Aorta (tissue), 5 donors: ENCODE data around the gene SCAP. TPM values are rescaled to one million over a fixed set of nuclear protein-coding genes. Genes with fewer than 3 reads are reported as not detected.
"Not testable (repeated sequence)": the region's sequence is repeated elsewhere in the genome, so short reads cannot be mapped to it uniquely, and the experiment has no call there.

Experiments used
- ATAC-seq: fragments of 200-7000 bp; cut with Tn5 transposase; one replicate; pipeline ENCODE4 v1.9.1; 2022; ENCODE audit warnings: moderate library complexity; ENCODE audit not compliant: low FRiP score
- DNase-seq, 2 donors: peaks; one replicate each; pipeline ENCODE4 v3.0.0-alpha.2; 2020
- H3K27ac ChIP-seq, 2 donors: one replicate each; pipeline ENCODE4 v1.5.1; 2013; ENCODE audit warnings: low read length in 2 of 2, mild to moderate bottlenecking in 2 of 2, moderate library complexity in 2 of 2, control low read depth in 1 of 2, inconsistent platforms in 1 of 2, low read depth in 1 of 2
- H3K27me3 ChIP-seq, 2 donors: one replicate each; pipeline ENCODE4 v1.6.1; 2013; ENCODE audit warnings: control low read depth in 1 of 2, low read length in 1 of 2, mild to moderate bottlenecking in 1 of 2, moderate library complexity in 1 of 2; ENCODE audit not compliant: insufficient read depth in 2 of 2, control insufficient read depth in 1 of 2
- H3K36me3 ChIP-seq, 2 donors: one replicate each; pipeline ENCODE4 v1.6.1; 2013; ENCODE audit warnings: control low read depth in 1 of 2, low read length in 1 of 2, mild to moderate bottlenecking in 1 of 2; ENCODE audit not compliant: insufficient read depth in 2 of 2, control insufficient read depth in 1 of 2
- H3K4me1 ChIP-seq, 2 donors: one replicate each; pipeline ENCODE4 v1.6.1; 2013; ENCODE audit warnings: low read length in 2 of 2, control low read depth in 1 of 2, mild to moderate bottlenecking in 1 of 2, moderate library complexity in 1 of 2; ENCODE audit not compliant: insufficient read depth in 2 of 2, control insufficient read depth in 1 of 2
- H3K4me3 ChIP-seq, 2 donors: one replicate each; pipeline ENCODE4 v1.5.1; 2013; ENCODE audit warnings: low read length in 2 of 2, control low read depth in 1 of 2, mild to moderate bottlenecking in 1 of 2
- H3K9me3 ChIP-seq: one replicate; pipeline ENCODE4 v1.6.1; 2013; ENCODE audit warnings: mild to moderate bottlenecking, low read length; ENCODE audit not compliant: control insufficient read depth
- WGBS, 2 donors: extraction: QIAGEN DNeasy Blood & Tissue Kit; methylation state at CpG; one replicate each; pipeline ENCODE4 v1.1.7; 2013; 5-methylcytosine and 5-hydroxymethylcytosine counted together
- intact Hi-C, 2 donors: fragments of 100-400 bp; cut with DNase I; formaldehyde crosslinking; loops; one replicate each; pipeline versions ENCODE4 v1.14.2 to v1.15.0; 2022
- polyA plus RNA-seq, 2 donors: library from polyadenylated mRNA; stranded (reverse); fragments of 200-250 nt; gene quantifications; one replicate each; pipeline ENCODE4 v1.2.3, GENCODE V29; 2013
- total RNA-seq, 2 donors: library from RNA; stranded (reverse); fragmentation: NEBNext Ultra II Directional; extraction: Animal tissue kit (Norgen Biotek cat#: 25700); gene quantifications; one replicate each; pipeline ENCODE4 v1.2.1, GENCODE V29; 2021
- donor health status: healthy with polysubstance abuse.
- donor health status: Bipolar disorder and iron deficiency.
- donor health status: DM: no; HTN: no; CAD: no.
- donor health status: DM: no; HTN: no; CAD: no.
- donor health status: DM: yes; HTN: yes; CAD: no.

SCAP gene
- total and polyA plus RNA-seq, 4 donors, result 13.9 to 66.1 (median 55.2) TPM

DNA sequence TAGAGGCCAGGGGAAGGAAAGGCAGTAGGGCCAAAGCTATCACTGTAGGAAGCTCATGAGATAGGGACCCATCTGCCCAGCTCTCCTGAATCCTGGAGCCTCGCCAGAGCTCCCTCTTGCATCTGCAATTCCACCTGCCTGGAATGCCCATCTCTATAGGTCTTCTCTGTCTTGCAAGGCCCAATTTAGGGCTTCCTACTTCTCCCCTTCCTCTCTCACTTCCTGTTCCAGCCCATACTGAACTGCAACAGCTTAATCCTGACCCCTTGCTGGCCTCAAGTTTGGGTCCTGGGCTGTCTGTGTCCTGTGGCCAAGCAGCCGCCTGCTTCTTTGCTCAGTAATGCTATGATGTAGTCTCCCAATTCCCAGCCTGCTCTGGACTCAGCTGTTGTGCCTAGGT lies 98.6 kb downstream of the SCAP start:
- intact Hi-C loops, result loop anchor here in 1 of 2 donors (5.0 kb wide), 1 partner anchor 95 kb away; the partner anchor contains the start of genes KIF9 and KLHL18
- no peak for ATAC-seq
- Histone ChIP-seq H3K4me1 (peaks cover 0 to 2% of the 10 kb centered on the region in 2 donors), H3K27me3 (no peaks in the 10 kb centered on the region), H3K4me3 (no peak overlapping the region), H3K27ac (no peak overlapping the region), H3K9me3 (no peaks in the 10 kb centered on the region), H3K36me3 (no peaks in the 10 kb centered on the region)
- DNase-seq, result no peak
- WGBS, 2 donors, result 82 to 90% methylated on average over 2 of the region's 2 CpGs

DNA sequence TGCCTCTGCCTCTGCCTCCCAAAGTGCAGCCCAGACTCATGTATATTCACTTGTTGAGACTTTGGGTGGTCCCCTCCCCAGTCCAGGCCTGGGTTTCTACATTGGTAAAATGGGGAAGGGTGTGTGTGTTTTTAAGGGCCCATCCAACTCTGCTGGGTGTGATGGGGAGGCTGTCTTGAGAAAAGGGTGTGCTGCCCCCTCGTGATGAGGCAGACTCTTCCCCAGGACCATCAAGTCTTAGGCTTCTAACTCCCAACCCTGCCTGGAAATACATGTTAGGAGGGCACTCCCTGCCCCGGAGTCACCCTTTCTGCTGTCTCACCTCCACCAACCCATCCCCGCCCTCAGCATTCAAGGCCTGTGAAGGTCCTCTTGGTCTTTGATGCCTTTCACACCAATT lies 99.3 kb downstream of the SCAP start:
- no peak for DNase-seq
- WGBS, 2 donors, result 79 to 92% methylated on average over 3 of the region's 3 CpGs
- no peak for ATAC-seq
- no peak overlapping the region for H3K4me3 ChIP-seq
- no peaks in the 10 kb centered on the region for H3K27me3 ChIP-seq
- no peak overlapping the region for H3K27ac ChIP-seq
- H3K36me3 ChIP-seq, result no peaks in the 10 kb centered on the region
- no peaks in the 10 kb centered on the region for H3K9me3 ChIP-seq
- intact Hi-C loops, result loop anchor here in 1 of 2 donors (5.0 kb wide), 1 partner anchor 94 kb away; the partner anchor contains the start of genes KIF9 and KLHL18
- H3K4me1 ChIP-seq, result peaks cover 0 to 2% of the 10 kb centered on the region in 2 donors

DNA sequence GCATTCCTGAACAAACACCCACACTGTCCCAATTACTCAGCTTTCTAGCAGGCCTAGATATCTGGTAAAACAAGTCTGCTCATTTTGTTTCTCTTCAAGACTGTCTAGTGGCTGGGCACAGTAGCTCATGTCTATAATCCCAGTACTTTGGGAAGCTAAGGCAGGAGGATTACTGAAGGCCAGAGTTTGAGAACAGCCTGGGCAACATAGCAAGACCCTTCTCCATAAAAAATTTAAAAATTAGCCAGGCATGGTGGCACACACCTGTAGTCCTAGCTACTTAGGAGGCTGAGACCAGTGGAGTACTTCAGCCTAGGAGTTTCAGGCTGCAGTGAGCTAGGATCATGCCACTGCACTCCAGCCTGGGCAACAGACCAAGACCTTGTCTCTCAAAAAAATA lies 101.2 kb downstream of the SCAP start:
- DNase-seq (no peak), ATAC-seq (no peak)
- Histone ChIP-seq H3K36me3 (no peaks in the 10 kb centered on the region), H3K27me3 (no peaks in the 10 kb centered on the region), H3K9me3 (no peaks in the 10 kb centered on the region), H3K4me3 (no peak overlapping the region), H3K4me1 (peaks cover 0 to 2% of the 10 kb centered on the region in 2 donors), H3K27ac (no peak overlapping the region)
- intact Hi-C loops, result no loop called here

DNA sequence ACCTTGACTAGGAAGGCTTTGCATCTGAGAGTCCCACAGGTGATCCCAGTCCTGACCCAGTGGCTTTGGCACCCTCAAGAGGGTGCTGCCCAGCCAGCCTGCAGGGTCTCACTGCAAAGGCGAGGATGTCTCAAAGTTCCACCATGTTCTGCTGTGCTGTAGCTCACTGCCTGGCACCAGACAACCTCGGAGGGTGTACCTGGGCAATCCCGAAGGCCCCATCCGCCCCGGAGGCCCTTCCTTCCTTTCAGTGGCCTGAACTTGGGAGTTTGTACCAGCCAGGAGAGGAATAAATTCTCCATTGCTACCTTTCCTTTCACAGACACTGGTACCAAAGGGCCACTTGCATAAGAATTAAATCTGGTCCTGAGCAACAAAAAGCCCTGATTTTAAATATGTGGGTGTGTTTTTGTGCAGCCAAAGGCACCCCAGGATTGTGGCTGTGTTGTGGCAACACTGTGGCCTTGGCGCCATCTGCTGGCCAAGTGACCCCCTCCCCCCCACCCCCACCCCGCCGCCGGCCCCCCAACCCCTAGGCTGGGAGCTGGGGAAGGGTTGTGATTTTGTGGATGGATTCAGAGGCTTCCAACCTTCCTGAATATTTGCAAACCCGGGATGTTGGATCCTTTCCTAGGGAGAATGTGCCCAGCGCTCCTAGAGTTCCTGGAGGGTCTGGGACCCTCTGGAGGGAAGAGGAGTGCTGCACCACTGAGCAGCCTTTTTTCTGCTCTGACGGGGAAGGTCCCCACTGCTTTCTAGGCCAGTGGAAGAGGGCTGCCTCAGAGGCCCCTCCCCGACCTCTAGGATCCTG lies 104.6 kb downstream of the SCAP start:
- H3K27ac ChIP-seq, result no peak overlapping the region
- ATAC-seq (no peak), DNase-seq (no peak)
- 34 to 37% methylated on average over 13 of the region's 13 CpGs for WGBS, 2 donors
- no peaks in the 10 kb centered on the region for H3K9me3 ChIP-seq
- intact Hi-C loops, result no loop called here
- no peaks in the 10 kb centered on the region for H3K27me3 ChIP-seq
- H3K4me3 ChIP-seq, result no peak overlapping the region
- no peaks in the 10 kb centered on the region for H3K4me1 ChIP-seq
- H3K36me3 ChIP-seq, result no peaks in the 10 kb centered on the region

DNA sequence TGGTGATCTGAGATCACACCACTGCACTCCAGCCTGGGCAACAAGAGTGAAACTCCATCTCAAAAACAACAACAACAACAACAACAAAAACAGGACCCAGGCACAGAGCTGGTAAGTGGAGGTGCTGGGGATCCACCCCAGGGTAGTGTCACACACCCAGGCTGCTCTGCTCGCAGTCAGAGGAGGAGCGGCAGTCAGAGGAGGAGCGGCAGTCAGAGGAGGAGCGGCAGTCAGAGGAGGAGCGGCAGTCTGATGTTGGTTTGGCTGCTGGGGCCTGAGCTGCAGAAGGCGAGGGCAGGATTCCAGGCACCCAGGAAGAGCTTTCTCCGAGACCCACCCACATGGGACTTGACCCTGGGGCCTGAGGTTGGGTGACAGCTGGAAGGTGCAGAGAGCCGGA lies 105.7 kb downstream of the SCAP start:
- not testable (repeated sequence) for H3K27me3 ChIP-seq, DNase-seq

DNA sequence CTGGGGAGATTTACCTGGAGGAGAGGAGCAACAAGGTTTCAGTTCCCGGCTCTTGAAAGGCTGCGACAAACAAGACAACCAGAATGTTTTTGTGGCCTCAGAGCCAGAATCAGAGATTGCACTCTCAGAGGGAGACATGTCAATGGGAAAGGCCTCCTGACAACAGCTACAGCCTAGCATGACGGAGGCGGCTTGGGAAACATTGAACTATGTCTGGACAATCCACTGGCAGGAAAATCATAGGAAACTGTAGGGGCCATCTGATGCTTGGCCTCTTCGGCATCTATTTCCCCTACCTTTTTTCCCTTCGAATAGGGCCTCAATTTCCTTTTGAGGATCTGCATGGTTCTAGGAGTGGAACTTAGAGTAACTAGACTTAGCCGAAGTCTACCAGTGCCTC lies 108.1 kb downstream of the SCAP start:
- Histone ChIP-seq H3K4me3 (no peak overlapping the region), H3K27me3 (no peaks in the 10 kb centered on the region), H3K9me3 (no peaks in the 10 kb centered on the region), H3K27ac (no peak overlapping the region), H3K4me1 (peaks cover 0 to 1% of the 10 kb centered on the region in 2 donors), H3K36me3 (no peaks in the 10 kb centered on the region)
- ATAC-seq, result no peak
- 97 to 98% methylated on average over 7 of the region's 7 CpGs for WGBS, 2 donors
- no peak for DNase-seq
- intact Hi-C loops, result no loop called here

More for the DNA sequence above, 105.7 kb downstream of the SCAP start:
- ATAC-seq, H3K4me1 ChIP-seq, intact Hi-C loops, H3K9me3 ChIP-seq, H3K4me3 ChIP-seq, H3K27ac ChIP-seq, H3K36me3 ChIP-seq: not testable (repeated sequence)
- WGBS, 2 donors, result 89 to 90% methylated on average over 8 of the region's 8 CpGs

DNA sequence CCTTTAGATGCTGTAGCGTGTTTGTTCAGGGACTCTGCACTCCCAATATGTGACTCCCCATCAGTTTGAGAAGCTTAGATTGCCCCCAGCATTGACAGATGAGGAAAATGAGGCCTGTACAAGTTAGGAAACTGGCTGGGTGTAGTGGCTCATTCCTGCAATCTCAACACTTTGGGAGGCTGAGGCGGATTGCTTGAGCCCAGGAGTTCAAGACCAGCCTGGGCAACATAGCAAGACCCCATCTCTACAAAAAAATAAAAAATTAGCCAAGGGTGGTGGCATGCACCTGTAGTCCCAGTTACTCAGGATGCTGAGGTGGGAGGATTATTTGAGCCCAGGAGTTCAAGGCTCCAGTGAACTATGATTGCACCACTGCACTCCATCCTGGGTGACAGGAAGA lies 108.9 kb downstream of the SCAP start:
- Histone ChIP-seq H3K27me3 (no peaks in the 10 kb centered on the region), H3K36me3 (no peaks in the 10 kb centered on the region), H3K27ac (no peak overlapping the region), H3K4me1 (peaks cover 0 to 1% of the 10 kb centered on the region in 2 donors), H3K4me3 (no peak overlapping the region), H3K9me3 (no peaks in the 10 kb centered on the region)
- intact Hi-C loops, result no loop called here
- ATAC-seq (no peak), DNase-seq (no peak)
- WGBS, 2 donors, result 99 to 100% methylated on average over 2 of the region's 2 CpGs

DNA sequence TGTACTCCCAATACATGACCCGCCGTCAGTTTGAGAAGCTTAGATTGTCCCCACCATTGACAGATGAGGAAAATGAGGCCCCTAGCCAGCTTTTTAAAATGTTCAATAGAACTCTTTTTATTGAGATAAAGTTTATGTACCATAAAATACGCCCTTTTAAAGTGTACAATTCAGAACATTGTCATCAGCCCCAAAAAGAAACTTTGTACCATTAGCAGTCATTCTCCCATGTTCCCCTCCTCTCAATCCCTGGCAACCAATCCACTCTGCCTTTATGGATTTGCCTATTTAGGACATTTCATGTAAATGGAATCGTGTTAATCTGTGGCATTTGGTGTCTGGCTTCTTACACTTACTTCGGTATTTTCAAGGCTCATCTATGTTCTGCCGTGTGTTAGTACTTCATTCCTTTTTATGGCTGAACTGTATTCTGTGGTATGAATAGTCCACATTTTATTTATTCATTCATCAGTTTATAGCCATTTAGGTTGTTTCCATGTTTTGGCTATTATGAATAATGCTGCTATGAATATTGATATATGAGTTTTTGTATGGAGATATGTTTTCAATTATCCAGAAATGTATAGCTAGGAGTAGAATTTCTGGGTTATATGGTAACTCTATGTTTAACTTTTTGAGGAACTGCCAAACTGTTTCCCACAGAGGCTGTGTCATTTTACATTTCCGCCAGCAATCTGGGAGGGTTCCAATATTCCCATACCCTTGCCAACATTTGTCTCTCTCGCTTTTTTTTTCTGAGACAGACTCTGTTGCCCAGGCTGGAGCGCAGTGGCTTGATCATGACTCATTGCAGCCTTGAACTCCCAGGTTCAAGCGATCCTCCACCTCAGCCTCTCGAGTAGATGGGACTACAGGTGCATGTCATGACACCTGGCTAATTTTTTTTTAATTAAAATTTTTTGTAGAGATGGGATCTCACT lies 110.3 kb downstream of the SCAP start:
- H3K9me3 ChIP-seq, result no peaks in the 10 kb centered on the region
- ATAC-seq, result peak; percentile 26
- H3K27me3 ChIP-seq, result no peaks in the 10 kb centered on the region
- H3K4me1 ChIP-seq, result peaks cover 0 to 1% of the 10 kb centered on the region in 2 donors
- intact Hi-C loops, result no loop called here
- H3K4me3 ChIP-seq, result no peak overlapping the region
- 20 to 24% methylated on average over 11 of the region's 11 CpGs for WGBS, 2 donors
- peak in 1 of 2 donors; percentile 66 for DNase-seq
- no peak overlapping the region for H3K27ac ChIP-seq
- H3K36me3 ChIP-seq, result no peaks in the 10 kb centered on the region
